CD4-positive, alpha-beta T cell treated with Interleukin-15 for 1 hour (primary cell): ENCODE results near the gene OR7A17.

ENCODE experiments used
- DNase-seq: peaks from one replicate; pipeline ENCODE4 v3.0.0-alpha.2; 2020

Gene OR7A17

DNA sequence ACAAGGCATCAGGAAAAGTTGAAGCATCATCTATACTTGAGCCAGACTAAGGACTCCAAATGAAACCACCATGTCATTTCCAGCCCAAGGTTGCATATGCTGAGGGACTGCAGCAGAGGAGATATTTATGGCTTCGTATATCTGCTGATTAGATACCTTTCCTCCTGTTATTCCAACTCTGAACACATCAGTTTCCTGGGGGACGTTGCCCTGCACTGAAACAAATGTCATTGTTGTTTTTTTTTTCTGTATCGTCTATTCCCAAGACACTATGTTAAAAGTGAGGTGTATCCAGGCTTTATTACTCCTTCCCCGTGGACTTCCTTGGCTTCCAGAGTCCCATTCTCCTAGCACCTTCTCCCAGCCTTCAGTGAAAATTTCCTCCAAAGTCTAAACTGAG is at the start of gene OR7A17:
OR7A17 (minus strand) TSS at position 101 of the 400 bp plus-strand sequence. CDS start 4,777 bp downstream, outside the sequence.
- DNase-seq, result no peak

DNA sequence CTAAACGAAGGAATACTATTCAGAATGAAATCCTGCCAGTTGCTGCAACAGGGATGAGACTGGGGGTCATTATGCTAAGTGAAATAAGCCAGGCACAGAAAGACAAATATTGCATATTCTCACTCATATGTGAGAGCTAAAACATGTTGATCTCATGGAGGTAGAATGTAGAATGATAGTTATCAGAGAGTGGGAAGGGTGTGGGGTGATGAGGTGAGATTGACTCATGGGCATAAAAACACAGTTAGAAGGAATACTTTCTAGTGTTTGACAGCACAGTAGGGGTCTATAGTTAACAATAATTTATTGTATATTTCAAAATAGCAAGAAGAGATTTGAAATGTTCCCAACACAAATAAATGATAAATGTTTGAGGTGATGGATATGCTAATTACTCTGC is 47.6 kb upstream of the OR7A17 start:
- no peak for DNase-seq

- DNase-seq, result no peak
These were observed 30.9 kb upstream of the OR7A17 start for GRCh38 chr19:14916848-14917247.

DNA sequence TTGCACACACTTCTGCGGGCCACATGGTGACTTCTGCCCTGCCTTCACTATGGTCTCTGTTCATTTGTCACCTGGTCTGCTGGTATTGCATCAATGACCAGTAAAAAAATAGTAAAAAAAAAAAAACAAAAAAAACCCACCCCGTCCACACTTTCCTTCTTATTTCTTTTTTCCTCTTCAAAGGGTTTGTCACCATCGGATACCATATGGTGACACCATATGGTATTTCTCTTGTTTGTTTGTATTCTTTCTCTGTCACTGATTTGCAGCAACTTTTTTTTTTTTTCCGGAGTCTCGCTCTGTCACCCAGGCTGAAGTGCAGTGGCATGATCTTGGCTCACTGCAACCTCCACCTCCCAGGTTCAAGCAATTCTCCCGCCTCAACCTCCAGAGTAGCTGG is 29.2 kb upstream of the OR7A17 start:
- DNase-seq, result no peak

DNA sequence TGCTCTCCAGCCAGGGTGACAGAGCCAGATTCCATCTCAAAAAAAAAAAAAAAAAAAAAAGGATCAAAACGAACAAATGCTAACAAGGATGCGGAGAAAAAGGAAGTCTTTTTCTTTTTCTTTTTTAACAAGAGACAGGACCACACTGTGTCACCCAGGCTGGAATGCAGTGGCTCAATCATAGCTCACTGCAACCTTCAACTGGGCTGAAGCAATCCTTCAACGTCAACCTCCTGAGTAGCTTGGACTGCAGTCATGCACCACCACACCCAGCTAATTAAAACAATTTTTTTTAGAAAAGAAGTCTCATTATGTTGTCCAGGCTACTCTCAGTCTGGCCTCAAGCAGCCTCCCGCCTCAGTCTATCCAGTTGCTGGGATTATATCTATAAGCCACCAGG is 20.8 kb upstream of the OR7A17 start:
- no peak for DNase-seq

GRCh38 chr19:14901675-14902260 is 15.8 kb upstream of the OR7A17 start:
- DNase-seq, result no peak

DNA sequence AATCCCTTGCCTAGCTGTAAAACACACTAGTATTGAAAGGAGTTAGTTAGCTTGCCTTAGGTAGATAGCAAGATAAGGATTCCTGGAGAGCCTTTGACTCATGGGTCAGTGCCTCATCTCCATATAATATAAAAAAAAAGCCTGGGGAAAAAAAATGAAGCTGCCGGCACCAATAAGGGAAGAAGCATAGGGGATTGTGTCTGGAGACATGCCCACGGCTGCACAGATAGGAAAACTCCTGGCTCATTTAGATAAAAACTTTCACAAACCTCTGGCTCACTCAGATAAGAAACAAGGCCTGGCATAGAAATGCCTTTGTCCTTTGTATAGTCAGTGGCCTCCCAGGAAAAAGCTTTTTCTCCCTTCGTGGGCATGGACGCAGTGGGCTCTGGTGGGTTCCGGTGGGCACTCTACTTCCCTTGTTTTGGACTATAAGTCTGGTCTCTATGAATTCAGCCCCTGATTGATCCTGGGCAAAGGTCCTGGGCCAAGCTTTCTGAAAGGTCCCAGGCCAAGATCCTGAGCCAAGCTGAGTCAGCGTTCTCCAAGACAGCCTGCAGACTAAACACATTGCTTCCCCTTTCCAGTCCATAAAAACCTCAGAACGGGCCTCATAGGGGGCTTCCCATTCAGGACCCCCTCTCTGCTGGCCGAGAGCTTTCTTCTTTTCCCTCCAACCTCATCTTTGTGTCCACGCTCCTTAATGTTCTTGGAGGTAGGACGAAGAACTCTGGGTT is 4.9 kb upstream of the OR7A17 start:
- no peak for DNase-seq

- no peak for DNase-seq
These were observed 4.2 kb upstream of the OR7A17 start for GRCh38 chr19:14889994-14890642.

- no peak for DNase-seq
These were observed 14.2 kb downstream of the OR7A17 start for GRCh38 chr19:14871619-14872230.

DNA sequence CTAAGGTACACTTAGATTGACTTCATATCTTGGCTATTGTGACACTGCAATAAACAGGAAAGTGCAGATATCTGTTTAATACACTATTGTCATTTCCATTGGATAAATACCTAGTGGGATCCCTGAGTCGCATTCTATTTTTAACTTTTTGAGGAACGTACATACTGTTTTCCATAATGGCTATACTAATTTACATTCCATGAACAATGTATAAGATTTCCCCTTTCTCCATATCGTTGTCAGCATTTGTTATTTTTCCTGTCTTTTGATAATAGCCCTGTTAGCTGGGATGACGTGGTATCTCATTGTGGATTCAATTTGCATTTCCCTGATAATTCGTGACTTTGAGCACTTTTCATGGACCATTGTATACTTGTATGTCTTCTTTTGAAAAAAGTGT is 17.4 kb downstream of the OR7A17 start:
- no peak for DNase-seq

- DNase-seq, result no peak
These were observed 37.1 kb downstream of the OR7A17 start, which contains the start of gene OR7A10 for GRCh38 chr19:14848822-14849221. Gene OR7A10 (minus strand): TSS chr19:14848922. CDS start chr19:14841877, 7,045 bp downstream.

- no peak for DNase-seq
These were observed 42.4 kb downstream of the OR7A17 start for GRCh38 chr19:14843578-14843977.

- no peak for DNase-seq
These were observed 42.8 kb downstream of the OR7A17 start for GRCh38 chr19:14843169-14843568.

- DNase-seq, result no peak
These were observed 45.7 kb downstream of the OR7A17 start for GRCh38 chr19:14840206-14840605.

DNA sequence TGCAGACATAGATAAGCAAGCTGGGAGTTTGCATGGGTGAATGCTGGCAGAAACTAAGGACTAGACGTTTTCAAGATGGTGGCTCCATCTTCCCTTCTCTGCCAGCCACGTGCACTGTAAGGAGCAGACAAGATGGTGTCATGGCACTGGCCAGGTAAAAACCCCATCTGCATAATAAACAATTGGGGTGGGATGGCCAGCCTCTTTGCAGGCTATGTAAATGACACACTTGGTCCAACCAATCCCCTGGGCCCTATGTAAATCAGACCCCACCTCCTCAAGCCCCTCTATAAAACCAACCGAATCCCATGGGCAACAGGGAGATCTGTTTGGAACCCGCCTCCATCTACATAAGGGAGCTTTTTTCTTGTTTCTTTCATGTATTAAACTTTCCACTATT is 48.5 kb downstream of the OR7A17 start:
- no peak for DNase-seq

DNA sequence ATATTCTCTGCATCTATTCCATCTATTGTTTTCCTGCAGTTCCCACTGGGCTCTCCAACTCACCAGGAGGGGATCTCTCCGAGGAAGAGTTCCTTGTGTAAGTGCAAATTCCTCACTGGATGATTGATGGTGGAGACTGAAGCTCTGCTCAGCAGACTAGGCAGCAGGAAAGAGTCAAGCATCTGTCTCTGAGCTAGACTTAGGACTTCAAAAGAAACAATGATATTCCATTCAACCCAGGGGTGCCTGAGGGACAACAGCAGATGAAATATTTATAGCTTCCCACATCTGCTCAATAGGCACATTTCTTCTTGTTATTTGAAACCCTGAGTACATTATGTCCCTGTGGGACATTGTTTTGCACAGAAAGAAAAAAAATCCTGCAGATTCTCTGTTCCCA is 50.9 kb downstream of the OR7A17 start, which contains the start of the genes OR7A5 and OR7C1:
OR7A5 (minus strand) TSS at position 175 of the 400 bp plus-strand sequence. CDS start 6,944 bp downstream, outside the sequence.
OR7C1 (minus strand) TSS at position 175 of the 400 bp plus-strand sequence. CDS start 35,049 bp downstream, outside the sequence.
- DNase-seq, result no peak

DNA sequence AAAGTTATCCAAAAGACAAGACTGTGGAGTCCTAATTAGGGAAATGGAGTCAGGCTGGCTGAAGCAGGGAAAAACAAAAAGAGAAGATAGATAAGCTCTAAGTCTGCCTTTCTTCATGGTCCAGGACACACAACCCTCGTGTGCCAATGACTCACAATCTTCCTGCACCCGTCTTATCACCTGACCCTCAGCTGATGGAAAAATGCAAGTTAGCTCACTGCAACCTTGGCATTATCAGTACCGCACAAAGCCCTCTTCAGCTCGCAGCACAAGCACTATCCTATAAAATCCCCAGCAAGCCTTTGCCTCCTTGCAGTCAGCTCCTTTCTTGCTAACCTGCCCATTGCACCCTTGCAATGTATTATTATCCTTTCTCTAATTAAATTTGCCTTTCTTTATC is 55.2 kb downstream of the OR7A17 start:
- DNase-seq, result no peak
